GM12891 (cell line): ENCODE data around the gene LOXHD1.

Experiments
- PAX5 ChIP-seq: IDR thresholded peaks from 2 replicates; pipeline ENCODE4 v1.6.1; 2011; ENCODE audit warnings: low read length, moderate library complexity, mild to moderate bottlenecking; ENCODE audit not compliant: insufficient read depth, severe bottlenecking
- POLR2A ChIP-seq: IDR thresholded peaks from 2 replicates; pipeline ENCODE4 v1.6.1; 2011; ENCODE audit warnings: low read depth, low read length, control low read depth
- POLR2AphosphoS5 ChIP-seq: IDR thresholded peaks from 2 replicates; pipeline ENCODE4 v1.6.1; 2011; ENCODE audit warnings: low read depth, low read length, control low read depth
- POU2F2 ChIP-seq: IDR thresholded peaks from 2 replicates; pipeline ENCODE4 v1.6.1; 2011; ENCODE audit warnings: low read depth, mild to moderate bottlenecking, control low read depth, low read length, moderate library complexity
- SPI1 ChIP-seq: IDR thresholded peaks from 2 replicates; pipeline ENCODE4 v1.6.1; 2011; ENCODE audit warnings: low read depth, low read length, control low read depth
- TAF1 ChIP-seq: IDR thresholded peaks from 2 replicates; pipeline ENCODE4 v1.6.1; 2011; ENCODE audit warnings: low read depth, low read length, control low read depth

DNA sequence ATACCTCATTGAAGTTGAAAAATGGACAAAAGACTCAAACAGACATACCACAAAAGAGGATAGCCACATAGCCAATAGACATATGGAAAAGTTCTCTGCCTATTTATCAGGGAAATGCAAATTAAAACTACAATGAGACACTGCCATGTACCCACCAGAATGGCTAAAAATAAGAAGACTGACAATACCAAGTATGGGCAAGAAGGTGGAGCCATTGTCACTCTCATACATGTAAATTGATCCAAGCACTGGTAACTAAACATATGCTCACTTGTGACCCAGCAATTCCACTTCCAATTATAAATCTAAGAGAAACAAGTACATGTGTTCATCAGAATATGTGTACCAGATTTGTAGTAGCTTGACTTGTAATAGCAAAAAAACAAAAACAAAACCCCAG is 4.6 kb downstream of the LOXHD1 start:
- no peak for TF ChIP-seq POLR2A
- no peak for TF ChIP-seq TAF1
- TF ChIP-seq POLR2AphosphoS5 = no peak
- no peak for TF ChIP-seq SPI1
- TF ChIP-seq POU2F2 = no peak
- TF ChIP-seq PAX5 = no peak
